RKO (cell line): ENCODE results near the gene RADX.

Source experiments
- DNase-seq: peaks from one replicate; pipeline ENCODE4 v3.0.0-alpha.2; 2016; ENCODE audit warnings: low spot score

RADX gene

GRCh38 chrX:106692425-106693065 is 80.8 kb downstream of the RADX start:
- no peak for DNase-seq

DNA sequence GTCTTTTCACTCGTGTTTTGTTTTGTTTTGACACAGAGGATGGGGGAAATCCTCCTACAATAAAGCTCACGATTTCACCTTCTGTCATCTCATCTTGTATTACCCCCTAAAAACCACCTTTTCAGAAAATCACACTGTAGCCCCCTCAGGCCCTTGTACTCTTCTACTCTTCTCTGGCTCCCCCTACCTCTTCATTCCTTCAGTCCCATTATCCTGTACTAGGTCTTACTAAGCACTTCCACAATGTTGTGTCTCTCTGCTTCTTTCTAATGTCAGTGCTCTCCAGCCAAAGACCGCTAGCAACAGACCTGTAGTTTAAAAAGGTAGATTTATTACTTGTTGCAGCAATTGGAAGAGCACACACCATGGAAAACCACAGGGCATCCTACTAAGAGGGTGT is 84.7 kb downstream of the RADX start:
- no peak for DNase-seq

GRCh38 chrX:106698693-106699092 is 86.9 kb downstream of the RADX start:
- DNase-seq = peak; percentile 58

GRCh38 chrX:106702636-106703035 is 90.9 kb downstream of the RADX start:
- DNase-seq = no peak

GRCh38 chrX:106706466-106706865 is 94.7 kb downstream of the RADX start:
- no peak for DNase-seq

- DNase-seq = peak; percentile 98
Observed at GRCh38 chrX:106707771-106708454, 96.1 kb downstream of the RADX start.

DNA sequence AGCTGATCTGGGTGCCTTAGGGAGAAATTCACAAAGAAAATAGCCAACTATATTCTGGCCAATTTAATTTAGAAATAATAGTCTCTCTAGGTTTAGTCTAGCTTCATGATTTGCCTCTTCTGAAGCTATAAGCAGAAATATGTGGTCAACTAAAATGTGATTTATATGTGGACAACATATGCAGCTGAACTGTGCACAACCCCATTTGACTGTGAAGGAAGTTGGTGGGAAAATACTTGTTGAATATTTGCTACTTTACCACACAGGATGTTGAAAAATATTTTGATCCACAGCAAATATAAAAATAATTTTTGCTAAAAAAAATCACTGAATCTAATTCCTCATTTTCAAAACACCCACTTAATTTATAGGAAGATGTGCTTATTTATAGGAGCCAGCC is 99.0 kb downstream of the RADX start:
- DNase-seq = no peak

- no peak for DNase-seq
Observed at GRCh38 chrX:106711375-106711774, 99.6 kb downstream of the RADX start.

- no peak for DNase-seq
Observed at GRCh38 chrX:106716004-106716403, 104.2 kb downstream of the RADX start.

DNA sequence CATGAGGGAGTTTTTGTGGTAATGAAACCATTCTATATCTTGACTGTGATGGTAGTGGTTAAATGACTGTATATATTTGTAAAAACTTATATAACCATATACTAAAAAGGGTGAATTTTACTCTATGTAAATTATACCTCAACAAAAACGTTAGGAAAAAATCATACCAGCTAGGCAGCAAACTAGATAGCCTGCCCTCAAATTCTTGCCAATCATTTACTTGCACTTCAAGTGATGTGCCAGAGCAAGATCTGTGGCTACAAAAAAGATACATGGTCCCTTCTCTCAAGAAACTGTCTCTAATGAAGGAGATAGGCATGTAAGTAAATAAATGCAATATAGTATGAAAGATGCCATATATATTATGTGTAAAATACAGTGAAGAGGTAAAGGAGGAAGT is 104.7 kb downstream of the RADX start:
- no peak for DNase-seq

GRCh38 chrX:106718709-106719108 is 106.9 kb downstream of the RADX start:
- no peak for DNase-seq

DNA sequence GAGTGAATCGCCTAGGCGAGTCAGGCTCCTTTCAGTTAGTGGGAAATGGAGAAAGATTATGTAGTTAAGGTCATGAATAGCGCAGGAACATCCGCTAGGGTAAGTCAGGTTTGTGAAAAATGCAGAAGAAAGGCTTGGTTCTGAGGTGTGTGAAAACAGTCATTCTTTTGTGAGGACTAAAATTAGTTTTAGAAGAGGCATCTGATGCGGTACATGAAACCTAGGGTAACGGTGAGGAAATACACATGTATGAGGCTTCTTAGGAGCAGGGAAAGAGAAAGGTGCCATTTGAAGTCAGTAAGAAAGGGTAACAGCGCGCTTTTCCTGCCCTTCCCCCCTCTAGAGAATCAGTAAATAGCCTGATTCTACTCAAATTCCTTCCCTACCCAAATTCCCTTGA is 114.2 kb downstream of the RADX start:
- no peak for DNase-seq

DNA sequence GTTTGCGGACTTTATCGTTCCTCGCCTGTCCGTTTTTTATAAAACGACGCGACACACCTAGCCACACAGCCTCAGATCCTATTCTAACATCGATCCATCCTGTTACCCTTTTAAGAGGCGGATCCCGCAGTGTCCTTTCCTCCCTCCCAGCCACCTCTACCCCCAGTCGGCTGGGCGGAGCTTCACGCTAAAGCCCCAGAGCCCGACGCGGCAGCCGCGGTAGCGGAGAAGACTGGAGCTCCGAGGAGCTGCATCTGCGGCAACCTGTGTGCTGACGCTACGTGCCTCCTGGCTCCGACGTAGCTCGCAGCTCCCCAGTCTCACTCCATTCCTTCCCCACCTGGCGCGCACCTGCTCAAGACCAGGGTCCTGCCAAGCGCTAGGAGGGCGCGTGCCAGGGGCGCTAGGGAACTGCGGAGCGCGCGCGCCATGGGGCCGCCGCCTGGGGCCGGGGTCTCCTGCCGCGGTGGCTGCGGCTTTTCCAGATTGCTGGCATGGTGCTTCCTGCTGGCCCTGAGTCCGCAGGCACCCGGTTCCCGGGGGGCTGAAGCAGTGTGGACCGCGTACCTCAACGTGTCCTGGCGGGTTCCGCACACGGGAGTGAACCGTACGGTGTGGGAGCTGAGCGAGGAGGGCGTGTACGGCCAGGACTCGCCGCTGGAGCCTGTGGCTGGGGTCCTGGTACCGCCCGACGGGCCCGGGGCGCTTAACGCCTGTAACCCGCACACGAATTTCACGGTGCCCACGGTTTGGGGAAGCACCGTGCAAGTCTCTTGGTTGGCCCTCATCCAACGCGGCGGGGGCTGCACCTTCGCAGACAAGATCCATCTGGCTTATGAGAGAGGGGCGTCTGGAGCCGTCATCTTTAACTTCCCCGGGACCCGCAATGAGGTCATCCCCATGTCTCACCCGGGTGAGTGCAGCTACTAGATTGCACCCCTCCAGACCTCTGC is 115.0 kb downstream of the RADX start, which contains the start of gene RNF128:
Gene RNF128, plus strand, starts transcription at position 217 of the 953 bp plus-strand sequence. Its CDS starts 213 bp downstream, at position 430.
- no peak for DNase-seq

DNA sequence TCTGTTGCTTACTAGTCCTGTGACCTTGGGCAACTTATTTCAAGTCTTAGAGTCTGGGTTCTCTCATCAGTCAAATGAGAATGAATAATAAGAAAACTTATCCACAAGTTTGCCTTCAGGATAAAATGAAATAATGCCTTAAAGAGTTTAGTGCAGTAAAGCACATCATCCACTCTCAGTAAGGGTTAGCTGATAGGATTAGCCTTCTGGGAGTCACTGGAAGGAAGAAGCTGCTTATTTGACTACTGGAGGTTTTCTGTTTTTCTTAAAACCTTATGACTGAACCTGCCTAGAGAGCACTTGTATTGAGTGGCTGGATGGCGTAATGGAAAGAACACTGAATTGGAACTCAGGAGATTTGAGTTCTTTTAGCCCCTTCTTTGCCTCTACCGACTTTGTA is 116.6 kb downstream of the RADX start:
- DNase-seq = no peak
